CD14-positive monocyte (primary cell): ENCODE measurements around the gene RXFP2. TPM values are rescaled to one million over a fixed set of nuclear protein-coding genes. Genes with fewer than 3 reads are reported as not detected.

Source experiments
- DNase-seq, 3 donors: peaks; one replicate each; pipeline ENCODE4 v3.0.0-alpha.2; 2011 to 2022
- H2AFZ ChIP-seq: 2 replicates; pipeline ENCODE4 v1.6.0; 2012; ENCODE audit warnings: mild to moderate bottlenecking, low read depth, low read length, inconsistent platforms; ENCODE audit not compliant: insufficient read depth, poor library complexity, severe bottlenecking
- H3K27ac ChIP-seq, 2 donors: 1 replicate in 1 of 2; 2 replicates in 1 of 2; pipeline ENCODE4 v1.5.1; 2012 to 2013; ENCODE audit warnings: low read length in 2 of 2, control low read depth in 1 of 2, inconsistent platforms in 1 of 2, low read depth in 1 of 2, mild to moderate bottlenecking in 1 of 2
- H3K27me3 ChIP-seq, 2 donors: one replicate each; pipeline versions ENCODE4 v1.6.0 to v1.6.1; 2011 to 2013; ENCODE audit warnings: low read length in 2 of 2; ENCODE audit not compliant: control insufficient read depth in 2 of 2, insufficient read depth in 2 of 2
- H3K36me3 ChIP-seq, 2 donors: replicated peaks in 1 of 2; 1 replicate in 1 of 2; 2 replicates in 1 of 2; pipeline versions ENCODE4 v1.5.1 to v1.6.1; 2012 to 2013; ENCODE audit warnings: low read length in 2 of 2, control low read depth in 1 of 2, inconsistent platforms in 1 of 2, mild to moderate bottlenecking in 1 of 2; ENCODE audit not compliant: insufficient read depth in 2 of 2, control insufficient read depth in 1 of 2
- H3K4me1 ChIP-seq, 2 donors: 1 replicate in 1 of 2; 2 replicates in 1 of 2; pipeline versions ENCODE4 v1.5.1 to v1.6.1; 2012 to 2013; ENCODE audit warnings: low read length in 2 of 2, control low read depth in 1 of 2, inconsistent platforms in 1 of 2, mild to moderate bottlenecking in 1 of 2, moderate library complexity in 1 of 2; ENCODE audit not compliant: insufficient read depth in 2 of 2, control insufficient read depth in 1 of 2
- H3K4me2 ChIP-seq: replicated peaks from 2 replicates; pipeline ENCODE3; 2012; ENCODE audit warnings: low read length, moderate library complexity, mild to moderate bottlenecking; ENCODE audit not compliant: poor library complexity, severe bottlenecking; ENCODE audit errors: extremely low read depth
- H3K4me3 ChIP-seq, 3 experiments: fragments of 200-600 bp in 1 of 3; sonication (generic) in 1 of 3; replicated peaks in 1 of 3; 1 replicate in 2 of 3; 2 replicates in 1 of 3; pipeline ENCODE4 v1.5.1; 2011 to 2013; ENCODE audit warnings: low read length in 3 of 3, mild to moderate bottlenecking in 3 of 3, control low read depth in 2 of 3, low read depth in 2 of 3, inconsistent platforms in 1 of 3, moderate library complexity in 1 of 3
- H3K79me2 ChIP-seq: 2 replicates; pipeline ENCODE4 v1.6.0; 2012; ENCODE audit warnings: mild to moderate bottlenecking, control low read depth, inconsistent platforms, low read length, moderate library complexity; ENCODE audit not compliant: insufficient read depth
- H3K9ac ChIP-seq: 2 replicates; pipeline ENCODE4 v1.6.0; 2017; ENCODE audit warnings: low read length, mild to moderate bottlenecking; ENCODE audit not compliant: insufficient read depth, poor library complexity, severe bottlenecking
- H3K9me3 ChIP-seq, 2 donors: replicated peaks in 1 of 2; 1 replicate in 1 of 2; 2 replicates in 1 of 2; pipeline versions ENCODE4 v1.5.1 to v1.6.1; 2012 to 2013; ENCODE audit warnings: low read length in 2 of 2, control low read depth in 1 of 2; ENCODE audit not compliant: control insufficient read depth in 1 of 2, insufficient read depth in 1 of 2
- H4K20me1 ChIP-seq: 2 replicates; pipeline ENCODE4 v1.6.0; 2012; ENCODE audit warnings: mild to moderate bottlenecking, low read length, control low read depth, moderate library complexity; ENCODE audit not compliant: insufficient read depth
- H3K27ac Mint-ChIP-seq, 7 donors: one replicate each; pipeline ENCODE4 v1.8.0; 2020; ENCODE audit warnings: mild to moderate bottlenecking in 7 of 7, mixed read lengths in 7 of 7, moderate library complexity in 6 of 7, inconsistent platforms in 2 of 7
- H3K27me3 Mint-ChIP-seq, 3 donors: one replicate each; pipeline ENCODE4 v1.8.0; 2021 to 2022; ENCODE audit warnings: low read depth in 3 of 3, mild to moderate bottlenecking in 3 of 3, mixed read lengths in 3 of 3, moderate library complexity in 3 of 3, inconsistent platforms in 1 of 3
- H3K36me3 Mint-ChIP-seq, 2 donors: one replicate each; pipeline ENCODE4 v1.8.0; 2020; ENCODE audit warnings: mixed read lengths in 2 of 2, inconsistent platforms in 1 of 2, mild to moderate bottlenecking in 1 of 2
- H3K4me1 Mint-ChIP-seq: one replicate; pipeline ENCODE4 v1.8.0; 2020; ENCODE audit warnings: mild to moderate bottlenecking, mixed read lengths
- H3K4me3 Mint-ChIP-seq, 2 donors: one replicate each; pipeline ENCODE4 v1.8.0; 2020; ENCODE audit warnings: mild to moderate bottlenecking in 2 of 2, mixed read lengths in 2 of 2, moderate library complexity in 1 of 2
- H3K9me3 Mint-ChIP-seq, 7 donors: one replicate each; pipeline ENCODE4 v1.8.0; 2020 to 2022; ENCODE audit warnings: mixed read lengths in 7 of 7, mild to moderate bottlenecking in 6 of 7, moderate library complexity in 6 of 7, inconsistent platforms in 2 of 7
- WGBS: methylation state at CpG from one replicate; pipeline ENCODE4 v1.1.5; 2013; ENCODE audit warnings: missing lambda C conversion rate; ENCODE audit not compliant: insufficient coverage; 5-methylcytosine and 5-hydroxymethylcytosine counted together
- intact Hi-C, 2 donors: fragments of 100-400 bp; cut with micrococcal nuclease; formaldehyde crosslinking; loops; one replicate each; pipeline versions ENCODE4 v1.15.0 to v1.15.1; 2023
- polyA plus RNA-seq, 3 donors: library from polyadenylated mRNA; depleted of rRNA in 1 of 3; unstranded in 2 of 3; stranded (reverse) in 1 of 3; fragments of 300-500 nt in 2 of 3; fragments of >200 nt in 1 of 3; fragmentation: Illumina TruSeq in 2 of 3; gene quantifications; 1 replicate in 2 of 3; 2 replicates in 1 of 3; pipeline ENCODE4 v1.2.3, GENCODE V29; 2012 to 2021
- TF ChIP-seq, protein P1 (sequence below): fragments of 200-600 bp; IDR thresholded peaks from one replicate; pipeline ENCODE4 v1.8.0; 2022; ENCODE audit warnings: antibody characterized with exemption, mild to moderate bottlenecking

RXFP2 gene
- polyA plus RNA-seq, 3 donors: 0.38 to 0.69 TPM; not detected in 1

GRCh38 chr13:31756346-31756745, 17.0 kb downstream of the RXFP2 start:
- Mint-ChIP-seq H3K4me3 (no peak overlapping the region), H3K4me1 (peaks cover 19% of the 10 kb centered on the region)
- WGBS: 100% methylated on average over 3 of the region's 4 CpGs

DNA sequence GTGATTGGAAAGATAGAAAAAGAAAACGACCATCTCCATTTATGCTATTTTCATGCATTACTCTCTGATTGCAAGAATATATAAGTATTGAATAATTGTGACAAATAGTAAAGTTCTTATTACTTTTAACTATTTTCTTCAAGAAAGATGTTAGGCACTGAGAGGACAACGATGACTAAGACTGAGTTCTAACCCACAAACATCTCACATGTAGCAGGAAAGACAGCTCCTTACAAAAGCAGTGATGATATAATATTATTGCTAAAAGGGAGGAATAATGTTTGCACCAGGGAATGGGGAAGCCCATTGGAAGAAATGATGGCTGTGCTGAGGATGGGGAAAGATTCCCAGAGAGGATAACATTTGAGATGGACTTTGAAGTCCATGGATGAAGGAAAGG, 22.6 kb downstream of the RXFP2 start:
- Histone ChIP-seq H3K9me3 (no peaks in the 10 kb centered on the region), H2AFZ (no peak overlapping the region), H3K9ac (no peak overlapping the region), H3K27ac (no peak overlapping the region), H3K27me3 (no peaks in the 10 kb centered on the region), H3K36me3 (peaks cover 4 to 16% of the 10 kb centered on the region in 2 donors), H4K20me1 (no peaks in the 10 kb centered on the region), H3K4me3 (no peak overlapping the region), H3K4me1 (no peaks in the 10 kb centered on the region), H3K79me2 (no peaks in the 10 kb centered on the region), H3K4me2 (no peak overlapping the region)
- Mint-ChIP-seq H3K27ac (no peak overlapping the region), H3K4me1 (no peaks in the 10 kb centered on the region), H3K27me3 (peaks cover 0 to 2% (median 1%) of the 10 kb centered on the region in 3 donors), H3K9me3 (no peaks in the 10 kb centered on the region), H3K4me3 (no peak overlapping the region), H3K36me3 (peaks cover 25 to 31% of the 10 kb centered on the region in 2 donors)
- intact Hi-C loops: no loop called here
- DNase-seq: no peak
- whole genome bisulfite sequencing: no CpG with 5 or more reads among the region's 2 CpGs
- TF ChIP-seq, protein P1, sequence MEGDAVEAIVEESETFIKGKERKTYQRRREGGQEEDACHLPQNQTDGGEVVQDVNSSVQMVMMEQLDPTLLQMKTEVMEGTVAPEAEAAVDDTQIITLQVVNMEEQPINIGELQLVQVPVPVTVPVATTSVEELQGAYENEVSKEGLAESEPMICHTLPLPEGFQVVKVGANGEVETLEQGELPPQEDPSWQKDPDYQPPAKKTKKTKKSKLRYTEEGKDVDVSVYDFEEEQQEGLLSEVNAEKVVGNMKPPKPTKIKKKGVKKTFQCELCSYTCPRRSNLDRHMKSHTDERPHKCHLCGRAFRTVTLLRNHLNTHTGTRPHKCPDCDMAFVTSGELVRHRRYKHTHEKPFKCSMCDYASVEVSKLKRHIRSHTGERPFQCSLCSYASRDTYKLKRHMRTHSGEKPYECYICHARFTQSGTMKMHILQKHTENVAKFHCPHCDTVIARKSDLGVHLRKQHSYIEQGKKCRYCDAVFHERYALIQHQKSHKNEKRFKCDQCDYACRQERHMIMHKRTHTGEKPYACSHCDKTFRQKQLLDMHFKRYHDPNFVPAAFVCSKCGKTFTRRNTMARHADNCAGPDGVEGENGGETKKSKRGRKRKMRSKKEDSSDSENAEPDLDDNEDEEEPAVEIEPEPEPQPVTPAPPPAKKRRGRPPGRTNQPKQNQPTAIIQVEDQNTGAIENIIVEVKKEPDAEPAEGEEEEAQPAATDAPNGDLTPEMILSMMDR: no peak

More at GRCh38 chr13:31756346-31756745, 17.0 kb downstream of the RXFP2 start:
- no peak overlapping the region for H3K9ac ChIP-seq
- H3K4me2 ChIP-seq: no peak overlapping the region
- TF ChIP-seq, protein P1: no peak
- no peak overlapping the region for H2AFZ ChIP-seq
- H3K9me3 Mint-ChIP-seq: no peaks in the 10 kb centered on the region
- no peak for DNase-seq
- intact Hi-C loops: no loop called here
- H3K4me1 ChIP-seq: peaks cover 0 to 3% of the 10 kb centered on the region in 2 donors
- H3K4me3 ChIP-seq: no peak overlapping the region
- peak overlapping the region in 2 of 7 donors; percentile 54 to 66 for H3K27ac Mint-ChIP-seq
- H3K27ac ChIP-seq: no peak overlapping the region
- no peaks in the 10 kb centered on the region for H3K27me3 ChIP-seq
- no peaks in the 10 kb centered on the region for H3K79me2 ChIP-seq
- peaks cover 28 to 35% of the 10 kb centered on the region in 2 donors for H3K36me3 Mint-ChIP-seq
- H3K9me3 ChIP-seq: no peaks in the 10 kb centered on the region
- peaks cover 2 to 5% (median 3%) of the 10 kb centered on the region in 3 donors for H3K27me3 Mint-ChIP-seq
- H4K20me1 ChIP-seq: no peaks in the 10 kb centered on the region
- H3K36me3 ChIP-seq: peaks cover 4 to 9% of the 10 kb centered on the region in 2 donors
